NCI-H146 treated with DMSO at 0.1 percent for 48 hours (cell line): ENCODE data around the gene MICAL3.

Experiments
- DNase-seq: peaks from one replicate; lab custom pipeline; 2025; ENCODE audit not compliant: unreplicated experiment; lab: John Stamatoyannopoulos, UW

The MICAL3 gene

GRCh38 chr22:17873804-17874203 is 150.6 kb downstream of the MICAL3 start:
- DNase-seq: no peak

- no peak for DNase-seq
Measured at GRCh38 chr22:17873116-17873515, 151.2 kb downstream of the MICAL3 start.

GRCh38 chr22:17872471-17872870 is 151.9 kb downstream of the MICAL3 start:
- DNase-seq: no peak

GRCh38 chr22:17871726-17872458 is 152.5 kb downstream of the MICAL3 start:
- DNase-seq: no peak

GRCh38 chr22:17870407-17870806 is 154.0 kb downstream of the MICAL3 start:
- DNase-seq: no peak

GRCh38 chr22:17869285-17870096 is 154.9 kb downstream of the MICAL3 start:
- no peak for DNase-seq

- DNase-seq: no peak
Measured at GRCh38 chr22:17868771-17869170, 155.6 kb downstream of the MICAL3 start.

GRCh38 chr22:17867160-17867785 is 157.1 kb downstream of the MICAL3 start:
- DNase-seq: no peak

GRCh38 chr22:17866621-17867020 is 157.7 kb downstream of the MICAL3 start:
- no peak for DNase-seq

- DNase-seq: no peak
Measured at GRCh38 chr22:17866127-17866526, 158.2 kb downstream of the MICAL3 start.

GRCh38 chr22:17865183-17866055 is 158.9 kb downstream of the MICAL3 start:
- DNase-seq: no peak

GRCh38 chr22:17864398-17865182 is 159.8 kb downstream of the MICAL3 start:
- no peak for DNase-seq

GRCh38 chr22:17862646-17863181 is 161.6 kb downstream of the MICAL3 start:
- DNase-seq: no peak

GRCh38 chr22:17861909-17862308 is 162.5 kb downstream of the MICAL3 start:
- no peak for DNase-seq

- DNase-seq: no peak
Measured at GRCh38 chr22:17860220-17860965, 164.0 kb downstream of the MICAL3 start.

- no peak for DNase-seq
Measured at GRCh38 chr22:17858033-17858432, 166.3 kb downstream of the MICAL3 start.

GRCh38 chr22:17855572-17856290 is 168.6 kb downstream of the MICAL3 start:
- no peak for DNase-seq

GRCh38 chr22:17853073-17853472 is 171.3 kb downstream of the MICAL3 start:
- no peak for DNase-seq

- no peak for DNase-seq
Measured at GRCh38 chr22:17851759-17852158, 172.6 kb downstream of the MICAL3 start.
